NCI-H128 (cell line): ENCODE measurements around the gene RPL26.

Experiments used
- DNase-seq: peaks from one replicate; lab custom pipeline; 2025; ENCODE audit not compliant: unreplicated experiment; lab: John Stamatoyannopoulos, UW

RPL26 gene

GRCh38 chr17:8383143-8383822, at the start of gene RPL26:
TSS of gene RPL26 (minus strand) at chr17:8383193. CDS start at chr17:8382310, 883 bp downstream.
- peak; percentile 94 for DNase-seq

- no peak for DNase-seq
Observed at GRCh38 chr17:8430966-8431365, 48.0 kb upstream of the RPL26 start.

GRCh38 chr17:8426802-8427201, 43.8 kb upstream of the RPL26 start:
- DNase-seq: no peak

GRCh38 chr17:8426094-8426720, 43.2 kb upstream of the RPL26 start:
- DNase-seq: no peak

GRCh38 chr17:8421571-8421970, 38.6 kb upstream of the RPL26 start:
- no peak for DNase-seq

GRCh38 chr17:8420041-8420934, 37.3 kb upstream of the RPL26 start:
- no peak for DNase-seq

GRCh38 chr17:8419305-8419704, 36.3 kb upstream of the RPL26 start:
- no peak for DNase-seq

GRCh38 chr17:8418471-8418870, 35.5 kb upstream of the RPL26 start:
- no peak for DNase-seq

- DNase-seq: no peak
Observed at GRCh38 chr17:8417806-8418205, 34.8 kb upstream of the RPL26 start.

GRCh38 chr17:8413938-8414337, 30.9 kb upstream of the RPL26 start:
- no peak for DNase-seq

- DNase-seq: no peak
Observed at GRCh38 chr17:8413328-8413727, 30.3 kb upstream of the RPL26 start.

- DNase-seq: no peak
Observed at GRCh38 chr17:8412089-8412488, 29.1 kb upstream of the RPL26 start.

GRCh38 chr17:8410883-8411238, 27.9 kb upstream of the RPL26 start:
- DNase-seq: no peak

GRCh38 chr17:8409966-8410882, 27.2 kb upstream of the RPL26 start:
- peak; percentile 66 for DNase-seq

GRCh38 chr17:8408371-8408770, 25.4 kb upstream of the RPL26 start:
- no peak for DNase-seq

GRCh38 chr17:8406174-8406573, 23.2 kb upstream of the RPL26 start:
- no peak for DNase-seq

GRCh38 chr17:8405499-8406016, 22.6 kb upstream of the RPL26 start:
- no peak for DNase-seq

GRCh38 chr17:8402921-8403536, 20.0 kb upstream of the RPL26 start:
- no peak for DNase-seq

- DNase-seq: no peak
Observed at GRCh38 chr17:8401107-8401506, 18.1 kb upstream of the RPL26 start.

- DNase-seq: no peak
Observed at GRCh38 chr17:8398980-8399379, 16.0 kb upstream of the RPL26 start.
